SH-SY5Y (cell line): ENCODE data around the gene PSMB7.

ENCODE experiments used
- GATA2 ChIP-seq: IDR thresholded peaks from 2 replicates; pipeline ENCODE4 v1.6.1; 2011; ENCODE audit warnings: mild to moderate bottlenecking, low read depth, low read length
- GATA3 ChIP-seq: IDR thresholded peaks from 2 replicates; pipeline ENCODE4 v1.6.1; 2011; ENCODE audit warnings: low read depth, mild to moderate bottlenecking, low read length, moderate library complexity

DNA sequence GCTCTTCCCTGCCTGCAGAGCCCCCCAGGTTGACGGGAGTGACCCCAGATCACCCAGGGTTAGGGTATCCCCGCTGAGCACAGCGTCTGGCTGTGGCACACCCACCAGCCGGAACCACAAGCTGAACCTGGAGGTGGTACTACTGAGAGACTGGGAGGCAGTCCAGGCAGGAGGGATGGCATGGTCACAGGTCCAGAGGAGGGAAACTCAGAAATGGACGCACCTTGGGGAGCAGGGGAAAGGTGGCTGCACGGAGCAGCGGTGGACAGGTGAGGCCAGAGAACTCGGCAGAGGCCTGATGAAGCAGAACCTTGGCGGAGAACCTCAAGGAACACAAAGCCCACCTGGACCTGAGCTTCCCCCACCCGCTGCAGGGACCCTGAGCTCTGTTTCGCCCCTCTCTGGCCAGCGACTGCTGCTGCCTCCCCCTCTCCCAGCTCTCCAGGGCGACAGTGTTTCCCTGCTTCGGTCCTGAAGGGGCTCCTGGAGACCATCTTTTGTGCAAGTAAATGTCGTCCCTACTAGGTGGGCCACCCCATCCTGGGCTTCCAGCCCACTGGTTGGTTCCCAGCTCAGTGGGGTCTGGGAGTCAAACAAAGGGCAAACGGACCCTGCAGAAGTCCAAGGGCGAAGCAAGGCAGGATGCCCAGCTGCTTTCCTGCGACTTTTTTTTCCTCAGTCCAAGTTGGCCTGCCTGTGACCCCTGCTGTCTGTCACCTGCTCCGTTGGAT is 35.9 kb upstream of the PSMB7 start:
- TF ChIP-seq GATA2 (no peak), GATA3 (no peak)
